Suprapubic skin (tissue), 4 donors: ENCODE results near the gene WNT6.

Experiments used
- EP300 ChIP-seq: sonication (generic); formaldehyde crosslinking; IDR thresholded peaks from one replicate; pipeline ENCODE4 v1.6.1; 2017; ENCODE audit warnings: antibody characterized with exemption
- POLR2A ChIP-seq, 2 donors: fragments of 450-650 bp; IDR thresholded peaks; one replicate each; pipeline ENCODE4 v1.6.1; 2017; ENCODE audit warnings: antibody characterized with exemption in 2 of 2, mild to moderate bottlenecking in 2 of 2, moderate library complexity in 2 of 2
- POLR2AphosphoS5 ChIP-seq, 3 donors: sonication (generic); formaldehyde crosslinking; IDR thresholded peaks; one replicate each; pipeline ENCODE4 v1.6.1; 2017; ENCODE audit warnings: antibody characterized with exemption in 3 of 3
- TF ChIP-seq, protein P1 (sequence below), 2 donors: fragments of 200-600 bp in 1 of 2; fragments of 450-650 bp in 1 of 2; sonication (generic) in 1 of 2; IDR thresholded peaks; one replicate each; pipeline ENCODE4 v1.5.1; 2016 to 2019; ENCODE audit warnings: antibody characterized with exemption in 2 of 2, mild to moderate bottlenecking in 1 of 2, moderate library complexity in 1 of 2

DNA sequence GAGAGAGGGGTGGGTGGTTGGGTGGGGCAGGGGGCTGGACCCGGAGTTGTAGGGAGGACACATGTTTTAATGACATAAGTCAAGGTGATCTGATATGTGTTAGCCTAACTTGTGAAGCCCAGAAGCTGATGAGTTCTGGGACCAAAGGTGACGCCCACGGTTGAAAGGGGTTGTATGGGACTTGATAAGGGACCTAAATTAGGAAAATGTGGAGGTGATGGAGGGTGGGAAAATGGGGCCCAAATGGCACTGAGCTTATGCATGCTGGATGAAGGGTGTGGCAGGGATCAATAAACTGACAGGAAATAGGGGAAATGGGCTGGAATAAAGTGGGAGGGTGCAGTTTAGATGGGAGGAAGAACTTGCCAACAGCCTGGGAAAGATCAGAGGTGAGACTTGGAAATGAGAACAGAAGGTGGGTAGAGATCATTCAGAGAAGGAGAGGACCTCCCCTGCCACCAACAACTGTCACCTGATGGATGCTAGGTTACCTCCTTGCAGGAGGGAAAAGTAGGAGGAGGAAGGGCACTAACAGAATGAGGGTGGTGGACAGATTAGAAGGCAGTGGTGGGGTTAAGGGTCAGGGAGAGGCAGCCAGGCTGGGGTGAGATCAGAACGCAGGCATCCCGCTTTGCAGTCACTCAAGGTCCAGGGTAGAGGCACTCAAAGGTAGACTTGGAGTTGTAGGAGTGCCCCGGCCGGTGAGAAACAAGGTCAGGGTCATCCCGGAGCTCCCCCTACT lies 36.3 kb downstream of the WNT6 start:
- TF ChIP-seq, protein P1, sequence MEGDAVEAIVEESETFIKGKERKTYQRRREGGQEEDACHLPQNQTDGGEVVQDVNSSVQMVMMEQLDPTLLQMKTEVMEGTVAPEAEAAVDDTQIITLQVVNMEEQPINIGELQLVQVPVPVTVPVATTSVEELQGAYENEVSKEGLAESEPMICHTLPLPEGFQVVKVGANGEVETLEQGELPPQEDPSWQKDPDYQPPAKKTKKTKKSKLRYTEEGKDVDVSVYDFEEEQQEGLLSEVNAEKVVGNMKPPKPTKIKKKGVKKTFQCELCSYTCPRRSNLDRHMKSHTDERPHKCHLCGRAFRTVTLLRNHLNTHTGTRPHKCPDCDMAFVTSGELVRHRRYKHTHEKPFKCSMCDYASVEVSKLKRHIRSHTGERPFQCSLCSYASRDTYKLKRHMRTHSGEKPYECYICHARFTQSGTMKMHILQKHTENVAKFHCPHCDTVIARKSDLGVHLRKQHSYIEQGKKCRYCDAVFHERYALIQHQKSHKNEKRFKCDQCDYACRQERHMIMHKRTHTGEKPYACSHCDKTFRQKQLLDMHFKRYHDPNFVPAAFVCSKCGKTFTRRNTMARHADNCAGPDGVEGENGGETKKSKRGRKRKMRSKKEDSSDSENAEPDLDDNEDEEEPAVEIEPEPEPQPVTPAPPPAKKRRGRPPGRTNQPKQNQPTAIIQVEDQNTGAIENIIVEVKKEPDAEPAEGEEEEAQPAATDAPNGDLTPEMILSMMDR (IDR thresholded peaks at IDR 0.05) = no peak
- TF ChIP-seq POLR2A (IDR thresholded peaks at IDR 0.05) = no peak
- TF ChIP-seq EP300 = no peak
- TF ChIP-seq POLR2AphosphoS5 (IDR thresholded peaks at IDR 0.05) = no peak
